Measurements from ENCODE around the gene PTH1R.

GRCh38 chr3:46884427-46884826 is 6.9 kb downstream of the PTH1R start:
- TF ChIP-seq, protein P1, sequence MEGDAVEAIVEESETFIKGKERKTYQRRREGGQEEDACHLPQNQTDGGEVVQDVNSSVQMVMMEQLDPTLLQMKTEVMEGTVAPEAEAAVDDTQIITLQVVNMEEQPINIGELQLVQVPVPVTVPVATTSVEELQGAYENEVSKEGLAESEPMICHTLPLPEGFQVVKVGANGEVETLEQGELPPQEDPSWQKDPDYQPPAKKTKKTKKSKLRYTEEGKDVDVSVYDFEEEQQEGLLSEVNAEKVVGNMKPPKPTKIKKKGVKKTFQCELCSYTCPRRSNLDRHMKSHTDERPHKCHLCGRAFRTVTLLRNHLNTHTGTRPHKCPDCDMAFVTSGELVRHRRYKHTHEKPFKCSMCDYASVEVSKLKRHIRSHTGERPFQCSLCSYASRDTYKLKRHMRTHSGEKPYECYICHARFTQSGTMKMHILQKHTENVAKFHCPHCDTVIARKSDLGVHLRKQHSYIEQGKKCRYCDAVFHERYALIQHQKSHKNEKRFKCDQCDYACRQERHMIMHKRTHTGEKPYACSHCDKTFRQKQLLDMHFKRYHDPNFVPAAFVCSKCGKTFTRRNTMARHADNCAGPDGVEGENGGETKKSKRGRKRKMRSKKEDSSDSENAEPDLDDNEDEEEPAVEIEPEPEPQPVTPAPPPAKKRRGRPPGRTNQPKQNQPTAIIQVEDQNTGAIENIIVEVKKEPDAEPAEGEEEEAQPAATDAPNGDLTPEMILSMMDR (IDR thresholded peaks at IDR 0.05), result no peak
- TF ChIP-seq POLR2AphosphoS5 (IDR thresholded peaks at IDR 0.05), result no peak

Data from stomach (tissue), 4 donors.